HS-5 (cell line): ENCODE measurements around the gene KCNC4.

Experiments used
- DNase-seq: peaks from one replicate; pipeline ENCODE4 v3.0.0-alpha.2; 2012; ENCODE audit warnings: low read depth

KCNC4 gene

DNA sequence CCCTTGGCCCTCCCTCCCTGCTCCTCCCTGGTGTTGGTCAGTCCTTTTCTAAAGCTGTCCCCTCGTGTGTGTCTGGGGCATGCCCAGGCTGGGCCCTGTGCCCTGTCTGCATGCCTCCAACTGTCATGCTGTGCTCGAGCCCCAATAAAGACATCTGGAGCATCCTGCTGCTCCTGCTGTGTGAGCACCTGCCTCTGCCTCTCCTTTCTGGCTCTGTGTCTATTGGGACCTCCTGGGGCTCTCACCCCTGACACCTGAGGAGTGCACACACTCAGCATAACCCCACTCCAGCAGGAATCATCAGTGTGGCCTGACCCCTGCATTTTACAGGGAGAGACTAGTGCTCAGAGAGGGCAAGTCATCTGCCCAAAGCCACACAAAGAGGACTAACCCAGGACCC lies 23.7 kb downstream of the KCNC4 start:
- no peak for DNase-seq

DNA sequence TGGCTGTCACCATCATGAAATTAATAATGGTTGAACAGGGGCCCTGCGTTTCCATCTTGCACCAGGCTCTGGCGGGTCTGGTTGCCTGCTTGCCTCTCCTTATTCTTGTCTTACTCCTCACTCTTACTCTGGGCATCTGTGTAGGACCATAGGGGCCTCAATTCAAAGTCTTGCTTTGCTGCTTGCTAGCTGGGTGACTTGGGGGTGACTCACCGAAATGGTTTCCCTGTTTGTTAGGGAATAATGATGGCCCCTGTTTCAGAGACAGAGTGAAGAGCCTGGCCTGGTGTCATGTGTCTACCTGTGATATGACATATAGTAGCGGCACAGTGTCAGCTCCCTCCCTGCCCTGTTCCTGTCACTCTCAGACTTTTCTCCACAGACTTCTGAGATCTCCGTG lies 24.6 kb downstream of the KCNC4 start:
- no peak for DNase-seq

DNA sequence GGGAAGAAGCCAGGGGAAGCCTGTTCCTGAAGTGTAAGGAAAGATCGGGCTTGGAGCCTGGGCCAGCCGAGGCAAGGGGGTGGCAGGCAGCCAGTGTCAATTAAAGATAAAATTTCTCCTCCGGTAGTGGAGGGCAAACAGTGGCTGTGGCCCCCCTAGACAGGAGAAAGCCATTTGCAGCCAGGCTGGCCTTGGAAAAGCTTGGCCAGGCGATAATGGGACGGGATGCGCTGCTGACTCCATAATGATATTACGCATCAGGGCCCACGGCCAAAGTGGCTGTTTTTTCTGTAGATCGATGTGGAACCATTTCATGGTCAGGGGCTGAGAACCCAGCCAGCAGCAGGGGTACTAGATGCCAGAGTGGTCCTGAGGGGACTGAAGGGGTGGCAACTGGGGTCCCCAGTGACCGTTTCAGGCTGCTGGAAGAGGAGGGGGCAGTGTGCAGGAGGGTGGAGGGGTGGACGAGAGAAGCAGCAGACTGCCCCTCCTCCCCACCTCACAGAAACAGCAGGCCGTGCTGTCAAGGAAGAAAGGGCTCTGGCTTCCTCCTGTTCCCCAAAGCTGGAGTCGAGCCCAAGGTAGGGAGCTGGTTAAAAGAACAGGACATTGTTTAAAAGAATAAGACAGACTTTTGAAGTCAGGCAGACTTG lies 25.2 kb downstream of the KCNC4 start:
- DNase-seq: no peak

DNA sequence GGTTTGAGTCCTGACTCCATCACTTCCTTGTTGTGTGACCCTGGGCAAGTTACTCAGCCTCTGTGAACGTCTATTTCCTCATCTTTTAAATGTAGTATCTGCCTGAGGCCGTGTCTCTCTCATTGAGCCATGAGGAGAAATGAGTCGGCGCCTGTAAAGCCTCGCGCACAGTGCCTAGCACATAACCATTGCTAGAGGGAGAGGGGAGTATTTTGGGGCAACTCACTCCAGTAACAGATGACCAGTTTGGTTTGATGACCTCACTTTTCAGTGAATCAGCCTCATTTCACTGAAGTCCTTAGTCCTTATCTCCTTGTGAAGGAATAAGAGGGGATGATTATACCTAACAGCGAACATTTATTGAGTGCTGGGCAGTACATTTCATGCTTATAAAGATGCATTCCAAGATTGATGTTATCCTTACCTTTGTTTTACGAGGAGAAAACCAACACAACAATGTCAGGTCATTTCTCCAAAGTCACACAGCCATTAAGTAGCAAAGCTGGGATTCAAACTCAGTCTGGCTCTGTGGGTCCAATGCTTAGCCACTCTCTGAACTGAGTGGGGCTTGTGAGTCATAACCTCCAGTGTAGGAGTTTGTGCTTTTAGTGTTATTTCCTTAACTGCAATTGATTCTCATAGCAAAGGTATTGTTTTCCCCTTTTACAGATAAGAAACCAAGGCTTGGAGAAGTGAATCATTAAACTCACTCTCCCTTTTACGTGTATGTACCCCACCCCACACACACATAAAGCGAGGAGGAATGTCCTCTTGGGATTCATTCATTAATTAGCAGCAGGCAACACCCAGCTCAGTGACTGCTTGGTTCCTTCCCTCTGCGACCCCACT lies 25.9 kb downstream of the KCNC4 start:
- DNase-seq: peak; percentile 86

DNA sequence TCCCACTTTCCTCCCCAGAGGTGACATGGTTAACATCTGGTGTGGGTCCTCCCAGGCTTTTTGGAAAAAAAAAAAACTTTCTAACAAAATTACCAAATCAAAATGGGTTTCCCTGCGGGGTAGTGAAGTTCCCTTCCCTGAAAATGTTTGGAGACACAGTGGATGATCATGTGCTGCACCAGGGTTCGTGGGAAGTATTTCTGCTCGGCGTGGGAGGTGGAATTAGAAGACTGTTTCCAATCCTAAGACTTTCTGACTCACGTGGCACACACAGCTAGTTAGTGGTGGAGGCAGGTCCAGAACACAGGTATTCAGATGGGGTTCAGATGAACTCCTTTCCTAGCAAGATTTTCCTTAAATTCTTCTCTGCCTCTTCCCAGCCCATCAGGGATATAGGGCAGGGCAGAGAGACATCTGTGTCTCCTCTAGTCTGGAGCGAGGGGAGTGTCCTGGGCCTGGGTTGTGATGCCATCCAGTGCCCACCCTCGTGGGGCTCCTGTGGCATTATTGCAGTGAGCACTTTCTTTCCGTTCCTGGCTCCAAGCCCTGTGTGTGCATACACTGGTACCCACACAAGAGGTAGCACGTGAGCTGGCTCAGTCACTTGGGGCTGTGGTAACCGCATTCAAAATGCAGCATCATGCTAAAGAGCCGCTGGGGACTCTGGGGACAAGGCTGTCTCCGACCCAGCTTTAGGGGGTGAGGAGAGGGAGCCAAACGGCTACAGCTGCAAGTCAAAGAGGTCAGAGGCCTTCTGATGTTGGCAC lies 27.5 kb downstream of the KCNC4 start:
- DNase-seq: no peak

DNA sequence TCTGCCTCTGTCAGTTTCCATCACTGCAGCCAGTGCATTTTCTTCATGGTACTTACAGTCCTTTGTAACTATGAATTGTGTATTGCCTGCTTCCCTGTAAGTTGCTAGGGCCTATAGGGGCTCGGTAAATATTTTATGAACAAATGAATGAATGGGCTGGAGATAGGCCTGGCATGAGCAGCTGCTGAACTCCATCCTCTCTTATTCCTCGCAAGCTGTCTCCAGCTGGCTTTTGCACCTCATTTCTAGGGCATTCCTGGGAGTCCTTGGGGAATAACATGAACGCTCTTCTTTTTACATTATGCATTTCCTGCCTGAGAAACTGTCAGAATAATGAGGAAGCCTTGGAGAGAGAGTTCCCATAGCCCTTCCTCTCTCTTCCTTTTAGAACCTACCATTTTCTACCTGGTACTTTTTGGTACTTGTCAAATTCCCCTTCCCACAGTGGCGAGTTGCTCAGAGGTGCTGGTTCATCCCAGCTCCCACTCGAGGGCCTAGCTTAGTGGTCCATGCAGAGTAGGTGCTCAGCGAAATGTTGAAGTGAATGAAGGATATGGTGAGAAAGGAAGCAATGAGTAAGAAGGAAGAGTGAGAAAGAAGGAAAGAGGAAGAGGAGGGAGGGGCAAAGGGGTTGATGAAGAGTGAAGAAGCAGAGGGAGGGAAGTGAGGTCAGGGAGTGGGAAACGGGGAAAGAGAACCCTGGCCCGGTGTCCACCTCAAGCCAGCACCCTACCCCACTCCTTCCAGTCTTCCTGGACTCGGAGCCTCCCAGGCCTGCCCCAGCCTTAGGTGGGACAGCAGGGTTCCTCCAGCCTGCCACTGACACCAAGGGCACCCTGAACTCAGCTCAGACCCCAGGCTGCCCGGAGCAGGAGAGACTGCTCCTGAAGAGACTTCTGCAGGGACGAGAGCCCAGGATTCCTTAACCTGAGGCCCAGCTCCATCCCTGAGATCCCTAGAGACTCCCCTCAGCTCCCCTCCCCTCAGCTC lies 29.6 kb downstream of the KCNC4 start:
- DNase-seq: no peak

DNA sequence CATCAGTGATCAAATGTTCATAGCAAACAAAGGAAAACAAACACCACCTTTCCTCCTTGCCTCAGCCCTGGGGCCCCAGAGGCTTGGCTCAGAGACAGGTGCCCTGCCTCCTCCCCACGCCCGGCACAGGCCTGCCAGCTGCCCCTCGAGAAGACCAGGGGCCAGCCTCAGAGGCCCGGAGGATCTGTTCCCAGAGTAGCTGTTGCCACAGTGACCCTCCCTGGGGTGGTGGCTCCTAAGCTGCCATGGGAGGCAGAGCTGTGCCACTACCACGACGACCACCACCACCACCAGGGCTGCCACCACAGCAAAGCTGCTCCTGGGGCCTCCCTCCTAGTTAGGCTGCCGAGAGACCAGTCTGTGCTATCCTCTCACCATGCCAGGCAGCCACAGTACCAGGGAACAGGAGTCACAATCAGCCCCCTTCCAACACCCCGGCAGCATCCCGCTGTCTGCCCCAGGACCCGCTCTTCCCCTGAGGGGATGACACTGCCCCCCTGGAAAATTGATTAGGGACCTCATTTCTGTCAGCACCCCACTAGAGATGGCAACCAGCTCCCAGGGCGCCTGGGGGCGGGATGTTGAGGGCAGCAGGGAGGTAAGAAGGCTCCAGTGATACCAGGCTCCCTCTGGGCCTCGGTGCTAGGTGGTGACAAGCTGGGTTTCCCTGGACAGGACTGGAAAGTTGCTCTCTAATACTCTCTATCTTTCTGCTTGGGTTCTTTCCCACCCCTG lies 30.5 kb downstream of the KCNC4 start:
- DNase-seq: no peak

DNA sequence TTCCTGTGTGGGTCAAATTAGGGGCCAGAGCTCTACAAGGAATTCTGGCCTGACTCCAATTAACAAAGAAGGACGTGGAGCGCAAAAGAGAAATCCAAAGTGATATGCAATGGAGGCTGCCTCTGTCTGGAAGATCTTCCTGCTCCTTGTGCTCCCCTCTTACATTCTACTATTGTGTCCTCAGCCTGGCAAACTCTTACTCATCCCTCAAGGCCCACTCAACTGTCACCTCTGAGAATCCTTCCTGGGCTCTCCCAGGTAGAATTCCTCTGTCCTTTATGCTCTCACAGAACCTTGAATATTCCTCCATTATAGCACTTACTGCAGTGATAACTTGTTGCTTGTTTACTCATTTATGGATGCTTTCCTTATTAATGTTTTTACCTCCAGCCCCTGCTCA lies 31.4 kb downstream of the KCNC4 start:
- DNase-seq: no peak

DNA sequence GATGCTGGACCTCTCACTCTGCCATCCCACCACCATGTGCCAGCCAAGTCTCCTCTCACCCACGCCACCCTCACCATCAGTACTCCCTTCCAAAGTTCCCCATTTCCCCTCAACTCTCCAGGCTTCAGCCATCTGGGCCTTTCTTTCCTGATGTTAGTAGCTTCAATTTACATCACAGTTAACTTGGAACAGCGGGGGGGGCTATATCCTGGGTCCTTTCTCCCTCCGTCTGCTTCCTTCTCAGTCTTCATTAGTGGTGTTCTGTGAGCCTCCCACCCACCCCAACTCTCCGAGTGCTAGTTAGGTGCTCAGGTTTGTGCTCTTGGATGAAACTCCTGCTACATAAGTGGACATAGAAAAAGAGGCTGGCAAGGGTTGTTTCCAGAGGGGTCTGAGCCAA lies 31.9 kb downstream of the KCNC4 start:
- no peak for DNase-seq

DNA sequence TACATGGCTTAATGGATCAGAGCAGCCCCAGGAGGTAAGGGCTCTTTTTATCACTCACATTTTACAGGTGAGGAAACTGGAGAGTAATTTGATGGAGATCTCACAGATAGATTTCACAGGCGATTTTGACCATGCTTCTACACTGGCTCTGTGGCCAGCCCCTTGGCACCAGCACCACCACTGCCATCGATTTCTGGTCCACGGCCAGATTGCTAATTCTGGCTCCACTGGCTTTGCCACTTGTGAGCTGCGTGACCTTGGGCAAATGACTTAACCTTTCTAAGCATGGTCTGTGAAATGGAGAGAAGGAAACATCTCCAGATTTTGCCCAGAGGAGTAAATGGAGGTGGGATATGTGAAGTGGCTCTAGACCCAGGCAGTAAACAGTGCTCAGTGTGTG lies 32.6 kb downstream of the KCNC4 start:
- no peak for DNase-seq

DNA sequence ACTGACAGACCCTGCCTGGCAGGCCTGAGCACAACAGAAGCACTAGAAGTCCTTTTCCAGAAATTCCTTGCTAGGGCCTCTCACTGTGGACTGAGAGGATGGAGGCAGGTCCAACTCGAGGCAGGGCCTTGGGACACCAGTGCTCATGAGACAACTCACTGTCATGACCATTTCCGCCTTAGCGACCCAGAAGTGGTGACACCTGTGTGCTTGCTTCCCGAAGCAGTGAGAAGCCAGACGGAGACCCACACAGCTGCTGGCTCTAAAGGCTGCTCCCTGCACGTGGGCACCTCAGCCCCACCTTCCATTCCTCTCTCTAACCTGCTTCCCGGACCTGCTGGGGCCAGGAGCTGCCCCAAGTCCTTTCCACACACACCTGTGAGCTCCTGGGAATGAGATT lies 33.0 kb downstream of the KCNC4 start:
- DNase-seq: no peak

DNA sequence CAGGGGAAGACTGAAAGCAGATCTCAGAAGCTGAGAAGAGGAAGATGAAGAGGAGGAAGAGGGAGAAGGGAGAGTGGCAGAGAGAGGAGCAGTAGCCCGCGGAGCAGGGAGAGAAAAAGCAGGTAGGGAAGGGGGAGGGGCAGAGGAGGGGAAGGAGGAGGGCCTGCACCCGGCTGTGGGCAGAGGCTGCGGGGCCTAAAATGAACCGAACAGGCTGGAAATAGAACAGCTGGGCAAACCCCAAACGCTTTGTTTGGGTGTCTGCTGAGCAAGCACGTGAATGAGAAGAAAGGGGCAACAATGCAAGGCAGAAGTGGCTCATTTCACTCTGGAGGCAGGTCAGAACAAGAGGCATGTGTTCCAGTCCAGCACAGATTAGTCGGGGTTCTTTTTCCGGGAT lies 33.5 kb downstream of the KCNC4 start:
- DNase-seq: no peak

DNA sequence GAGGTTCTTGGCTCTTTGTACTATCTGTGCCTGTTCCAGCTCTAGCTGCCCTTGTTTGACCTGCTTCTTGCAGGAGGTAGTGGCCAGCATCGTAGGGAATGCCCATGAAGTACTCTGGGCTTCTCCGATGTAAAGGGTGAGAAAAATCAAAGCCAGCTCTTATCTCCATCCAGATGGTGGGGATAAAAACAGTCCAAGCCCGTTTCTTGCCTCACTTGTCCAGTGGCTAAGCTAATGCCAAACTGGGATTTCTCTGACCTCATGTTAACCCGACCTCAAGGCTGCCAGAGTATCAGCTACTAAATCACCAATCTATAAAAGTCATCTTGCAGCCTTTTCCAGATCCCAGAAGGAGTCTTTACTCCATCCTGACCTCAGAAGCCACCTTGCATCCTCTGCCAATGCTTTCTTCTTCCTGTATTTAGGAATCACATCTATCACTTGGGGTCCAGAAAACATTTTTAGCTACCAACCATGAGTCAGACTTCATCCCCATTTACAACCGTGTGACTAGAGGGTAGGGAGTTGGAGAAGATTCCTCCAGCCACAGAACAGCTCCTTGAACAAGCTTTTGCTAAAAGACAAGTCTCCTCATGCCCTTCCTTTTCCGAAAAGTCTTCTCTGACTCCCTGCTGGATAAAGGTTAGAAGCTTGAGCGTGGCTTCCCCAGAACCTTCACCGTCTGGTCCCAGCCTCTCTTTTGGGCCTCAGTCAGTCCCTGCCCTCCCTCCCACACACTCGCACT lies 35.9 kb downstream of the KCNC4 start:
- DNase-seq: no peak

DNA sequence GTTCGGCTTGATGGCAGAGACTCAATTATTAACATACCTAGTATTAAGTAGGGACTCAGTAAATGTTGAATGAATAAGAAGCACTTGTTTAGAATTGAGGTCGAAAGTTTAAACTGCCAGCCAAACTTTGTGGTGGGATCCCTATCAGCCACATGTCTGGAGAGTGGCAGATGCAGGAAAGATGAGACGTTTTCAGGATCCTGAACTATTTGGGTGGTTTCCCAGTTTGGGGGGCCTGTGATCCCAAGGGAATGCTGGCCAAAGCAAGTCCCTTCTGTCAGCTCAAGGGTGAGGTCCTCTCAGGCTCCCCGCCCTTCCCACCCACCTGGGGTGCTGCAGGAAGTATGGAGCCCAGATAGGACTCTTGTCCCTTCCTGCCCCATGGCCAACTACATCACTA lies 38.6 kb downstream of the KCNC4 start:
- no peak for DNase-seq

DNA sequence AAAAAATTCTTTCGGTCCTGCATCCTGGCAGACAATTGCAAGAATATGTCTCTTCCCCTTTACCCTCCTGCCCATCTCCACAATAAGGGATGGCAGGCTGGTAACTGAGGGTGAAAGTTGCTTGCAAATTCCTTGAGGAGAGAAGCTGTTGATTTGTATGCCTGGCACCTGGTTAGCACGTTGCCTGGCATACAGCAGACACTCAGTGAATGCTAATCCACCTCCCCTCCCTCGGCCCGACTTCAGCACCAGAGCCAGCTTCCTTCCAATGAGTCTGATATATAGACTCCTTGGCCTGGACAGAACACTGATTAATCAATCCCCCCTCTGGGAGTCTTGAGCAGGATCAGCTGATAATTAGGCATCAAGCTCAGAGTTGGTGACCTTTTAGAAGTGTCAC lies 39.1 kb downstream of the KCNC4 start:
- DNase-seq: no peak

DNA sequence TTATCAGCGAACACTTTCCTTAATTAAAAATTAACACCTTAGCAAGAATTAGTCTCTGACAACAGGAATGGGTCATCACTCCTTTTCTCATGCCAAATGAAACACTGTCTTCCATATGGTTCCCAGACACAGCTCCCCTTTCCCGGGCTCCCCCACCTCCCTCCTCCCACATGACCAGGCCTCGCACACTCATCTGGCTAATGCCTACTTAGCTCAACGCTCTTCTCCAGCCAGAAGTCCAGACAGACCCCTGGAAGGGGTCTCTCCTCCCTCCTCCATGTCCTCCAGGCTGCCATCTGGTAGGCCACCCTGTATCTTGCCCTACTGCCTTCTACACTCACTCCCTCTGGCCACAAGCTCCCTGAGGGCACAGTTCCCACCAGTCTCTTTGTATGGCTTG lies 39.9 kb downstream of the KCNC4 start:
- no peak for DNase-seq

DNA sequence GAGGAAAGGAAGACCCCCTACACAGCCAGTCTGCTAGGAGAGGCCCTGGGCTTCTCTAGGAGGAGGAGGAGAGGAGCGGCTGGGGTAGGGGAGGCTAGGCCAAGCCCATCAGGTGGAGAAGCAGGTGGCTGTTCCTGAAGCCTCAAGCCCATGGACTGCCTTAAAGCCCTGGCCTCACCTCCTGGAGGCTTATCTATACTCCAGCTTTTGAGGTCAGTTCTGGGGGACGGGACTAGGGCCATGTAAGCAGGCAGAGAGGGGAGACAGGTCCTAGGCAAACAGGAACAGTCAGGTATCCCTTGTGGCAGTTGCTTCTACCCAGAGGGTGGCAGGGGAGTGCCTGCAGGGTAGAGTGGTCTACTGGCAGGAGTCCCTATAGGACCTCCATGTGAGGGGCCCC lies 40.6 kb downstream of the KCNC4 start:
- DNase-seq: no peak

DNA sequence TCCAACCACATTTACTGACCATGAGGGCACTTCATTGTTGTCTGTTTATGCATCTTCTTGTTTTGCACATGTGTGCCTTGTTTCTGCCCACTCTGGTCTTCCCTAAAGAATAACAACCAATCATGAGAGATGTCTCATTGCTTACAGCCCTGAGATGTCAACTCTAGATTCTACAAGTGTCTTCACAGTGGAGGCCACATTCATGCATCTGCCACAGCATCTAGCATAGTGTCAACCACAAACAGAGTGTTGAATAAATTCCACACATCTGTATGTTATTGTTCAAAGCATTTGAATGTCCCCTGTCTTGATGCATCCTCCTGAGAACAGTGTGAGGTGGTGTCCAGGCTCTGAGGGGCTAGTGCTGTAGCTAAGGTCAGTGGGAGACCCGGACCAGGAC lies 43.1 kb downstream of the KCNC4 start:
- no peak for DNase-seq

DNA sequence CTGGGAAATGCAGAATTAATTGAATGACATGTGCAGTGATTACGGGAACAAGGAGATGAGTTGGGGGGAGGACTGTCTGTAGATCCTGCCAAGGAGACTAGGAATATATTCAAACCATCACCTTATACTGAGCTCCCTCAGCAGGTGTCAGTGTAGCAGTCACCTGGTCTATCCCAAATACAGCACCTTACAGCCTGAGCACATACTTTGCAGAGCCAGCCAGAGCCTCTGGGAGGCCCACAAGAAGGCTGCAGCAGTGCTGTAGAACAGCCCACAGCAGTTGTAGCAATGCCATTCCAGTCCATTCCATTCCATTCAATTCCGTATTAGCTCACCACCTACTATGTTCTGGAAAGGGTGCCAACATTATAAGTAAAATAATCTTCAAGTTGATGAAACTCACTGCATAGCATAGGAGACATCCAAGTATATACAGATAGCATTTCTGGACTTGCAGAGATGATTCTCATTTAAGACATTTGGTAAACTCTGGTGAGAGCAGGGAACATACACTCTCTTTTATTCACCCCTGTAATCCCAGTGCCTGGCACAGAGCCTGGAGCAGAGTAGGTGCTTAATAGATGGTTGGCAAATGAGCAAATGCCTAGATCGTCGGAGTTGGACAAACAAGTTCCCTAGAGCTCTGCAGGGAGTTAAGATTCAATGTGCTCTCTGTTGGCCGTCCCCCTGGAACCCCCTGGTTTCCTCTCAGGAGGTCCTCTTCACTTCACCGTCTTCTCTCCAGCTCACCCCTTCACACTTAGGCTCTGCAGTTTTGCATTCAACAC lies 44.7 kb downstream of the KCNC4 start:
- DNase-seq: no peak

DNA sequence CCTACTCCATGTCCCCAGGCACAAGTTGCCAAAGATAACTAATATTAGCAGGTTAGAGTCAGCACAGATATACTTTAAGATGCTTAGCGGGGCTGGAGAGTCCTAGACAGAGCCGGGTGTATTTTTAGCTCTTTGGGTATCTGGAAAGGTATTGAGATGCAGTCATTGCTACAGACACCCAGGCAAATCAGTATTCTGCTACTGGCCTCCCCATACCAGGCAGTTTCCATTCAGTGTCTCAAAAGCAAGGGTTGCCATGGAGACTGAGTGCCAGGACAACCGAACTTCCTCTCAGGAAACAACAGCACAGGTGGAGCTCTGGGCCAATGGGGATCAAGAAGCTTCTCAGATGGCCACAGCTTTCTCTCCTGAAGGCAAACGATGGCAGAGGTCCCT lies 45.3 kb downstream of the KCNC4 start:
- DNase-seq: no peak
